HuH-7 (cell line): Measurements from ENCODE around the gene NUP205.
"Not testable (repeated sequence)": the region's sequence is repeated elsewhere in the genome, so short reads cannot be mapped to it uniquely, and the experiment has no call there.

Experiments
- DNase-seq: peaks from one replicate; pipeline ENCODE4 v3.0.0; 2011; ENCODE audit warnings: low spot score

Gene NUP205

DNA sequence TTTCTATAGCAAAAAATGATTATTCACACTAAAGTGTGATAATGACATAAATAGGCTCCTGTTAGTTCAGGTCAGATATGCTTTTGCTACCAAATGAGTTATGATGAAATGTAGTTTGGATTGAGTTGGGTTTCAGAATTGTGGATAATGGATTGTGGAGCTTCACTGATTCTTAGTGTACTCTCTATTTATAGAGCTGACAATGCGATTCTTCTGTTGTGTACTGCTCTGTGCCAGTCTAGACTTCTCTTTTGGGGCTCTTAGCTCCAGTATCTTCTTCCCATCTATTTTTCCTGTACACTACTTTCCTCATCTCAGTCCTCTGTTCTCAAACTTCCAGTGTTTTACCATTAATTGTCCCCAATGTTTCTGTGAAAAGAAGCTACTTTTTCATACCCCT is 112.1 kb downstream of the NUP205 start:
- no peak for DNase-seq

DNA sequence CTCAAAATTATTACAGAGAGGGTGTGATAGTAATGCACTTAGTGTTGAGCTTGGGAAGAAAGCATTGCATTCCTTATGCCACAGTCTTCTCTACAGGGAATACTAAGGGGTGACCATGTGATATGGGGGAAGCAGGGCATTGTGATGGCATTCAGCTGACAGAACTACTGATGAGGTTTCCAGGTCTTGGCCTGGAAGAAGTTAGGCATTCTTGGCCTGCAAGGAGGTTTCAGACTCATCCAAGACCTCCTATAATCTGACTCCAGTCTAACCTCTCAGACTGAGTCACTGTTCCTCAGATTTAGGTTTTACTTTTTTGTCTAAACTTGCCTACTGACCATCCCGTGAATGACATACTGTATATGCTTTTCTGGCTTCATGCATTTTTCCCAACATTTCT is 112.5 kb downstream of the NUP205 start:
- no peak for DNase-seq

DNA sequence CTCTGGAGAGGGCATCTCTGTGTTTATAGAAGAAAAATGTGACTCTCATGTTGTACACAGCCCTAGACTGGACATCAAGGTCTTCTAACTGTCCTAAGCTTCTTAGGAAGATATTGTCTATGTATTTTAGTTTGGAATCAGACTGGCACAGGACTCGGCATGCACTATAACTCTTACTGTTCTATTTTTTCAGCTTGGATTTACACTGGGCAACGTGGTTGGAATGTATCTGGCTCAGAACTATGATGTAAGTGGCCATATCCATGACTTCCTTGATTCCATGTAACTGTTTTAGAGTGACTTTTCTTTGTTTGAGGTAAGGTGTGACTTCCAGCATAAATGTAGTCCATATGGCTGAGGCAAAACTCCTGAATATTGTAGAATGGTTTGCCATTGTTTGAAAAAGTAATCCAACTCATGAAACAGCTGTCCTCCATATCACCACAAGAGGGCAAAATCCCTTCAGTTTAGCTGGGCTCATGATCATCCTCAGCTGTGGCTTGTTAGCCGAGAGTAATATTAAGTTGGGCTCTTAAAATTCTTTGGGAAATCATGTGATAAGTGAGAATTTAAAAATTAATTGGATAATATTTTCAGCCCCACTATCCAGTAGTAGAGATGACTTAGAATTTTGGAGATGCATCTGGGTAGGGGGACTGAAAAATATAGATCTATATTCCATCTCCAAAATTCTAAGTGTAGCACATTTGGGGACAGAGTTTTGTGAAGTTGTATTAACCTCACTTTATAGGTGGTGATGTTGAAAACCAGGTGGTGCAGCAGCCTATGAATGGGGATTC is 115.0 kb downstream of the NUP205 start:
- peak; percentile 63 for DNase-seq

DNA sequence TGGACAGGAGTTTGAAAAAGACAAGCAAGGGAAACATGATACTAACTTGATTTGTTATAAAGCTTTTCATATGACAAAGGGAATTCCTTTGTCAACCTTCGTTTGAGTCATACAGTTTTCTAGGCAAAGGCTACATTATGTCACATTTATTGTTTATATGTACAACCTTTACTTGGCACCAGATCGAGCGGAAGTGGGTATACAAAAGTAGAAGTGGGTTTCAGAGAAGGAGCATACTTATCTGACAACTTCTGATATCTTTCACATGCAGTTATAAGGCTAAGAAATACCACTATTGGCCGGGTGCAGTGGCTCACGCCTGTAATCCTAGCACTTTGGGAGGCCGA is 115.6 kb downstream of the NUP205 start:
- no peak for DNase-seq

DNA sequence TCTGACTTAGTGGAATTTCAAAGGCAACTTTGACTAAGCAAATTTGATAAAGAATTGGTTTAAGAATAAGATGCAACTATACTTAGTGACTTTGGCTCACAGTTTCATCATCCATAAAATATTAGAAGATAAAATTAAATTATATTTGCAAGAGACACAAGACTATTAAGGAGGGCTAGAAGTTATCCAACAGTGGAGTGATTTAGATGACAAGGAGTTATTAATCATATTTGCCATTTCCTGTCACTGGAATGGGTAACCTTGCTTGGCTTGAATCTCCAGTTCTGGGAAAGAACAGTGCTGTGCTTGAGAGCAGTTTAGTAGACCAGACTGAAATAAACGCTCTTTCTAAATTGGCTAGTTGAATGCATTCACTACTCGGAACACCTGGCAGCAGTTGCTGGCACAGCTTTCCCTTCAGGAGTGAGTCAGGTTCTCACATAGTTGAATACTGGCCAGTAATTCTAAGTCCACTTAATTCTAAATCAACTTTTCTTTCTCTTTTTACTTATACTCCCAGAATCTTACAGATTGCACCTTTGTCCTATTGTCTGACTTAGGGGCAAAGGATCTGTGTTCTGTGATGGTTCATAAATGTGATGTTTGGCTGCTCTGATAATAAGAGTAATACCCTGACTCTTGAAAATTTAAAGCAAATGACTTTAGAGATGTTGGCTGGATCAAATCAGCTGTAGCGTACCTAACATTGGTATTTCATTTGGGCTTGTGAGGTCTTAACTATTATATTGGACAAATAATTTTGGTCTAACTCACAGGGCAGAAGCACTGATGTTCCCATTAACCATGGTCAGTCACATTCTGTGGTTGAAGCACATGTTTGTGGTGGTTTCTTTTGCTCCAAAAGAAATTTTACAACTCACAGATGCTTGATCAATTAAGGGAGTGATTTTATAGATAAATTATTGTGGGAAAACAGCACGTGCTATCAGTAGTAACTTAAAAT is 121.2 kb downstream of the NUP205 start:
- no peak for DNase-seq

DNA sequence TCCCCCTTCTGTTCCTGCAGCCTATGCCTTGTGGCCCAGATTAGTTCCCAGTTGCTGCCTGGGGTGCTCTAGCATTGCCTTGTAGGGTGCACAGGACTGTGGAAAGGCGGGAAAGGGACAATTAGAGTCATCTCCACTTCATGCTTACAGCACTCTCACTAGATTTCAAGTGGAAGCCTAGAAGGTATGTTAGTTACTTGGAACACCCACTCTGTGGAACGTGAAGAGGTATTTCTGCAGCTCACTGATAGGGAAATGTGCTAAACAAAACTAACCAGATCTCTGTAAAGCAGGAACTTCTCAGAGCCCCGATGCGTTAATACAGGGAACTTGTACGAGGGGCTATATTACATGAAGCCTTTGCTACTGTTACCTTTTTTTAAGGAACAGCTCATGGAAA is 124.0 kb downstream of the NUP205 start:
- no peak for DNase-seq

DNA sequence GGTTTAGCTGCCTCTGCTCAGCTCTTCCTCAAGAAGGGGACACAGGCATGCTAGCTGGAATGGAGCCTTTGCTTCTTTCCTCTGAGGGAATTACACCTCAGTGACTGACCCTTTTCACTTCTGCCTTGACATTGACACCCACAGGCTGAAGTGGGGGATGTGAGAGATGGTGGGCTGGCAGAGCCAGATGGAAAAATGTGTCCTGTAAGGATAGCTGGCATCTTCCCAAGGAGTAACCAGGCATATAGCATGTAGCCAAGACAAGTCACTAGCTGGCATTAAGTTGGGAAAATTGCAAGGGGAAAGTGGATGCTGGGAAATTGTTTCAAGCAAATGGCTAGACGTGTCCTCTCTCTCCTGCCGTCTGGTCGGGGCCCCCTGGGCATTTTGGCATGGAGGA is 124.5 kb downstream of the NUP205 start:
- DNase-seq: no peak

DNA sequence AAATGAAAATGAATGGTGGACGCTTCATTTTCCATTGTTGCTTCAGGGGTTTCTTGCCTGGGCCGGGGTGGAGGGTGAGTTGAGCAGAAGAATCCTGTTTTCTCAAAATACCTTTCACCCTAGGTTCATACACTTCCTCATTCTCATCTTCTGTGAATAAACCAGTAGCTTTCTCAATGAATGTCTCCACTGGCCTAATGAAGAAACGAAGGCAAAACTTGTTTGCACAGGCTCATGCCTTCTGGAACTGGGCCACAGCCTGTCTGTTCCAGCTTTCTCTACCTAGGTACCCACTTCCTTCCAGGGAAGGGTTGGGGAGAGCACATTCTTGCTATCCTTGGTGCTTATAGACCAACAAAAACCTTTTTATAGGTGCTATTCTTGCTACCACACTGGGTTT is 125.9 kb downstream of the NUP205 start:
- no peak for DNase-seq

DNA sequence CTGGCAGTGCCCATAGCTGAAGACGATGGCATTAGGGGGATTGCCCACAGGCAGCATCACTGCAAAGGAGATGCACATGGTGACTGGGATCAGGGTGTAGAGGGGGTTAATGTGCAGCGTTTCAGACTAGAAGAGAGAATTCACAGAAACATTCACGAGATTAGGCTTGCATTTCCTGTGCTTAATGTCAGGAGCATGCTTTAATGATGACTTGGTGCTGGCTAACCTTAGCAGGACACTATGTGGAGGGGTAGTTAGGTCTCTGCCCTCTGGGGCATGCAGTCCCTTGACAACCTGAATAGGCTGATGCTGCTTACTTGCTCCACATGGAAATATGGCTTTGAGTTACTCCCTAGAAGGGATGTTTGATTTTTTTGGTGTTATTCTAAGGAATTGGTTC is 126.4 kb downstream of the NUP205 start:
- DNase-seq: no peak

DNA sequence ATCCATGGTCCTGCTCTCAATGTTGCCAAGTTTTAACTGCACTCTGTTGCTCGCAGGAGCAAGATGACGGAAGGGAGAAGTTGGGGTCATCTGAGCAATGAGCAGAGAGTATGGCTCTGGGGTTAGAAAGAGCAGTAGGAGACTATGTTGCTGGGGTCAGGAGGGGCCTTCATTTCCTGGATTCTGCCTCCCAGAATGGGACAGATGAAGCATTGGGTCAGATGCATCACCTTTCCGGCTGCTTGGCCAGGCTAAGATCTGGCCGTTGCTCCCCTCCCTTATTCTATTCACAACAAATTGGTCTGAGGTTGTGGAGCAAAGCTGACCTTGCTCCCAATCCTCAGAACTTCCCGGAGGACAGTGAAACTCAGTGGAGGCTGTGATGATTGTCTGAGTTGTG is 127.0 kb downstream of the NUP205 start:
- DNase-seq: no peak

DNA sequence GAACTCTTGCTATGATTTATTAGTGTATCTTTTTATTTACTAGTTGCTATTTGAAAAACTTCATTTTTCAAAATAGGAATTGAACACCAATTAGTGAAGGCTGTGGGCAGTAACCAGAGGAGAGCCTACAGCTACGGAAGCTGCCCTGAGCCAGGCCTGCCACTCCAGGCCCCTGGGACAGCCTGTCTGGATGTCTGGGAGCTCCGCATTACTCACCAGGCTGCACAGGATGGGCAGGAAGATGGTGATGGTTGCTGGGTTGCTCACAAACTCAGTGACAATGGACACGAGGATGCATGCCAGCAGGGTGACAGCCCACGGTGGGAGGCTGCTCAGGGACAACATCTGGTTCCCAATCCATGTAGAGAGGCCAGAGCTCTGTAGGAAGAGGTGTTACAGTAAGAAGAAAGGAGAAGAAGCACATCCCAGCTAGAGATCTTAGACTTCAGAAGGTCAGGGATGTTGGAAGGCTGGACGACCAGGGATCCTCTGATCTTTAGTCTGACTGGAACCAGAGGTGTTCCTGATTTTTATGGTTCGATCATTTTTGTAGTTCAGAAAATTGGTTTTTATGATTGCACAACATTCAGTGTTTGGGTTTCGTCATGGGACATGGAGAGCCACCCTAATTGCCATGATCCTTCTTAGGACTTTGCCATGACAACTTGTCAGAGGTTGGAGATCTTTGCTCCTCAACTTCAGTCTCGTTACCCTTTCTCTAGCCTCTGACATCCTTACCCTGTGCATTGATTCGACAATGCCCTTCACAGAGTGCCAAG is 127.8 kb downstream of the NUP205 start:
- no peak for DNase-seq

DNA sequence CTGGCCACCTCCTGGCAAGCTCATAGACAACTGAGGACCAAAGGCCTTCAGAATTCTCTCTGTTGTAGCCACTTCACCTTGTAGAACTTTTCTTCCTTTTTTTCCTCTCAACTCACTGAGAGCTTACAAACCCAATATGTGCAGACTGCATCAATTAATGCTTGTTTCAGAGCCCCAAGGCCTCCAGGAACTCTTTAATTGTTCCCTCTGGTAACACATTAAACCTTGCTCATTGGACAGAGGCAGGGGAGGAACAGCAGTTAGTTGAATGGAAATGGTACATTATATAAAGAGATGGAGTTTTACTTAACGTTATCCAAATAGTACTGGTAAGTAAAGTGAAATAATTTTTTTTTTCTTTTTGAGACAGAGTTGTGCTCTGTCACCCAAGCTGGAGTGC is 129.7 kb downstream of the NUP205 start:
- no peak for DNase-seq

DNA sequence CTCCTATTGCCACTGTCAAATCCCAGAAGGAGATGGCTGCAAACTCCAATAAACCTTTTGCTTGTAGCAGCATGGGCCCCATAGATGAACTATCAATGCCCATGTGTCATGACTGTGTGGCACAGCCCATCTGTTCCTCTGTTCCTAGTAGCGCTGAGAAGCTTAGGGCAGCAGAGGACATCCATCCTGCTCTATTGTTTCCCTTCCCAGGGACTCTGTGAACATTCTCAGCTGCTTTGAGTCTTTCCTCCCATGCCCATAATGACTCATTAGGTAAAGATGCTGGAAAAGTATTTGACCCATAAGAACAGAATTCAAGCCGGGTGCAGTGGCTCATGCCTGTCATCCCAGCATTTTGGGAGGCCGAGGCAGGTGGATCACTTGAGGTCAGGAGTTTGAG is 132.8 kb downstream of the NUP205 start:
- DNase-seq: no peak

DNA sequence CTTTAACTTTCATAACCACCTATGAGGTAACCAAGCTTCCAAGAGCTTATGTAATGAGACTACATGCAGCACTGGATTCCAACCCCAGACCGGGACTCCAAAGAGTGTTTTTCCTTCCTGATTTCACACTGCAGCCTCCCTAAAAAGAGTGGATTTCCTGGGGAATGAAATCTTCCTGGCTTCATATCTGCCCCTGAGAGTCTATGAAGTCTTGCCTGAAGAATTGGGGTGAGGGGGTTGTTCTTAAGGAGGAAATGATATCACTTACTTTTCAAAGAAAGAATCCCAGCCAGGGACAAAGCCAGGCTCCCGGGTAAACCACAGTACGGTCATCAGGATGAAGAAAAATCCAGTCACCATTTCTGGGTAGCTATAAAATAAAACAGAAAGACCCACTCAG is 134.3 kb downstream of the NUP205 start:
- no peak for DNase-seq

DNA sequence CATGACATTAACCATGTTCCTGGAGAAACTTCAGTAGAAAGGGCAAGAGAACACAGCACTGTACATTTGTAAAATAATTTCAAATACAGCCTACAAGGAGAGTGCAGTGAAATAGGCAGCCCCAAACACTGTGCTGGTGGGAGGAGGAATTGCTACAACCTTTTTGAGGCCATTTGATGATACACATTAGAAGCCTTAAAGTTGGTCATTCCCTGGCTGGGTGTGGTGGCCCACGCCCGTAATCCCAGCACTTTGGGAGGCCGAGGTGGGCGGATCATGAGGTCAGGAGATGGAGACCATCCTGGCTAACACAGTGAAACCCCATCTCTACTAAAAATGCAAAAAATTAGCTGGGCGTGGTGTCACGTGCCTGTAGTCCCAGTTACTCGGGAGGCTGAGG is 134.9 kb downstream of the NUP205 start:
- DNase-seq: not testable (repeated sequence)

DNA sequence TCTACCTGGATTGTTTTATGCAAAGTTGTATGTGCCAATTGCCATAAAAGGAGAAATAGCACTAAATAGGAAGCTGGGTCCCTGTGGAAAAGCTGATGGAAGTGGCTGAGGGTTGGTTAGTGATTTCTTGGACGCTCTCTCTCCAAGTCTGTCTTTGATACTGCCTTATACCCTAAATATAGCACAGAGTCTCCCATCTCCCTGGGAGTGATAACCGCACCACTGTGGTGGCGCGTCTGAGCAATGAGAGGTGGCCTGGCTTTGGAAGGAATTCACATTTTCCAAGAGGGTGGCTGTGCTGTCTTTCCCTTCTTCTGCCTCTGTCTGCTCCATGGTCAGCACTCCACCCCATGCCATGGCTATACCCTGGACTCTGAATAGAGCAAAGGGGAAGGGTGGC is 135.8 kb downstream of the NUP205 start:
- no peak for DNase-seq

DNA sequence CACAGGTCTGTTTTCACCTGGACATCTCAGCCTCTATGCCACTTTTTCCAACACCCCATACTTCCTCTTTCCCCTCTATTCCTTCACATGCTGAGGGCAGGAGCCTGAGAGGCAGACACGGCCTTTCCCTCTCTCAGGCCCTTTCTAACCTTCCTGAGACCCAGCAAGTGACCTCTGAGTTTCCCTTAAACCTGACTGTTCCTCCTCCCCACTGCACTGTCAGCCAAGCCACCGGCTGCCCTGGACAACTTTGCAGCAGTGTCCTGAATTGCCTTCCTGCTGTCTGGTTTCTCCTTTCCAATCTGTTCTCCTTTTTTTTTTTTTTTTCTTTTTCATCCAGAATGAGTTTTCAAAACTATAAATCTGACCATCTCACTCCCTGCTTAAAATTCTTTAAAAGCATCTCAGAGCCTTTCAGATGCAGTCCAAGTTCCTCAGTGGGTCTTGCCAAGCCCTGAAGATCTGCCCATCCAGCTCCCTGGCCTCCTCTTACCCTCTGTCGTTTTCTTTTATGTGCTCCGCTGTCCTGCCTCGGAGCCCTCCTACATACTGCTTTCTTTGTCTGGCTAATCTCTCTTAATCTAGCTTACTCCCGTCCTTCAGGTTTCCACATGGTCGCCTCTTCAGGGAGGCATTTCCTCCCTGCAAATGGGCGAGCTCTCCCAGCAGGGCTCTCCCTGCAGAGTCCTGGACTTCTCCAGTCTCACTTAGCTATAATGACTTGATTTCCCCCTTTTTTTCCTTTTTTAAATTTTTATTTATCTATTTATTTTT is 139.7 kb downstream of the NUP205 start:
- no peak for DNase-seq
